ENCODE results near the gene ATAD1. TPM values are rescaled to one million over a fixed set of nuclear protein-coding genes. Genes with fewer than 3 reads are reported as not detected.

The ATAD1 gene
- total and polyA plus RNA-seq, 2 of the 8 experiments (the other 6 are each of a cell fraction or from before 2014, with no cell fraction given), result 8.9 to 35.3 TPM

- Histone ChIP-seq H3K9ac (replicated peaks in 1 of 4; ENCODE audit: extremely low read depth in 1 of 4, low read depth in 3 of 4, low read length in 3 of 4) (no peak overlapping the region), H4K5ac (ENCODE audit: insufficient read length, low read depth, low read length) (no peak overlapping the region), H3K4me2 (ENCODE audit: insufficient read depth in 1 of 2, low read depth in 2 of 2, low read length in 2 of 2) (no peak overlapping the region), H3K56ac (replicated peaks; ENCODE audit: insufficient read length, low read depth, low read length) (no peak overlapping the region), H3K79me2 (ENCODE audit: control insufficient read depth in 1 of 2, insufficient read depth in 2 of 2, low read length in 2 of 2) (no peaks in the 10 kb centered on the region), H3K36me3 (ENCODE audit: control insufficient read depth in 2 of 4, insufficient read depth in 4 of 4, low read length in 3 of 4) (no peaks in the 10 kb centered on the region; a peak in 1 of 8 replicates), H3K4me1 (replicated peaks in 1 of 4; ENCODE audit: control insufficient read depth in 3 of 4, insufficient read depth in 4 of 4, low read length in 3 of 4) (no peaks in the 10 kb centered on the region), H3K79me1 (ENCODE audit: low read depth, low read length) (0 out of 2 replicates have a peak, but pooled peaks cover 2% of the 10 kb centered on the region), H3K14ac (ENCODE audit: insufficient read length) (no peak overlapping the region), H4K91ac (replicated peaks; ENCODE audit: insufficient read length, low read length) (no peak overlapping the region), H3K9me3 (ENCODE audit: insufficient read depth in 2 of 2, low read depth in 1 of 2, low read length in 1 of 2) (no peaks in the 10 kb centered on the region), H3K18ac (ENCODE audit: extremely low read depth, low read length) (no peak overlapping the region), H3K27ac (ENCODE audit: low read depth, low read length) (no peak overlapping the region), H2BK20ac (ENCODE audit: low read length) (no peak overlapping the region), H2BK15ac (ENCODE audit: low read length) (no peak overlapping the region), H2AFZ (ENCODE audit: low read length) (no peak overlapping the region), H3K23me2 (ENCODE audit: low read depth, low read length) (no peaks in the 10 kb centered on the region), H4K8ac (ENCODE audit: extremely low read depth, insufficient read depth, low read length) (no peak overlapping the region; the same call in 1 of the 2 replicates), H2BK12ac (ENCODE audit: low read depth, low read length) (no peak overlapping the region), H2BK5ac (ENCODE audit: low read depth, low read length) (no peak overlapping the region; the same call in 1 of the 2 replicates), H4K20me1 (replicated peaks in 1 of 2; ENCODE audit: control insufficient read depth in 1 of 2, insufficient read depth in 2 of 2, low read length in 2 of 2) (no peaks in the 10 kb centered on the region), H3K27me3 (replicated peaks in 1 of 4; ENCODE audit: control insufficient read depth in 3 of 4, extremely low read depth in 1 of 4, insufficient read depth in 3 of 4, low read length in 3 of 4) (no peaks in the 10 kb centered on the region), H3K4ac (replicated peaks; ENCODE audit: insufficient read length, low read depth, low read length) (no peak overlapping the region), H3K4me3 (ENCODE audit: extremely low read depth in 1 of 4, insufficient read depth in 2 of 4, low read depth in 3 of 4, low read length in 4 of 4) (no peak overlapping the region), H3K23ac (ENCODE audit: insufficient read length) (no peak overlapping the region), H2BK120ac (replicated peaks; ENCODE audit: low read depth, low read length) (no peak overlapping the region), H2AK5ac (ENCODE audit: low read depth, low read length) (no peak overlapping the region)
- POLR2A ChIA-PET (ENCODE audit: partially characterized antibody), result interaction anchor here (1.1 kb wide), 1 partner anchor 18 kb away, joined by 3 read pairs; no protein-coding TSS in a partner anchor
- FAIRE-seq, result no peak
- CTCF ChIA-PET (ENCODE audit: partially characterized antibody), result interaction anchor here (0.7 kb wide), 1 partner anchor 79 kb away, joined by 3 read pairs; no protein-coding TSS in a partner anchor
- no peak for DNase-seq (ENCODE audit: low read depth in 1 of 2, low spot score in 2 of 2)
- 88% methylated on average over 9 of the region's 9 CpGs; no CpG with 5 or more reads in 1 of the 2 experiments for WGBS, 2 experiments (ENCODE audit: extremely low coverage in 1 of 2, insufficient coverage in 1 of 2, insufficient read length in 1 of 2, insufficient replicate concordance in 2 of 2, low coverage in 1 of 2, low lambda C conversion rate in 2 of 2, missing lambda C conversion rate in 1 of 2)
- TF ChIP-seq BCL11A (IDR thresholded peaks at IDR 0.05; ENCODE audit: low read depth in 2 of 2, low read length in 2 of 2) (no peak), SP2 (IDR thresholded peaks at IDR 0.05; ENCODE audit: low read length) (no peak), JUND (IDR thresholded peaks at IDR 0.05; ENCODE audit: low read length) (no peak), TCF12 (IDR thresholded peaks at IDR 0.05; ENCODE audit: low read depth, low read length) (no peak), POLR2AphosphoS5 (IDR thresholded peaks at IDR 0.05; ENCODE audit: low read depth, low read length) (no peak)
Measured at GRCh38 chr10:87702260-87702972, 115.6 kb downstream of the ATAD1 start.

Measured in H1 (cell line).